ENCODE results near the gene UGT3A1.
"Not testable (repeated sequence)": the region's sequence is repeated elsewhere in the genome, so short reads cannot be mapped to it uniquely, and the experiment has no call there.

UGT3A1 gene

DNA sequence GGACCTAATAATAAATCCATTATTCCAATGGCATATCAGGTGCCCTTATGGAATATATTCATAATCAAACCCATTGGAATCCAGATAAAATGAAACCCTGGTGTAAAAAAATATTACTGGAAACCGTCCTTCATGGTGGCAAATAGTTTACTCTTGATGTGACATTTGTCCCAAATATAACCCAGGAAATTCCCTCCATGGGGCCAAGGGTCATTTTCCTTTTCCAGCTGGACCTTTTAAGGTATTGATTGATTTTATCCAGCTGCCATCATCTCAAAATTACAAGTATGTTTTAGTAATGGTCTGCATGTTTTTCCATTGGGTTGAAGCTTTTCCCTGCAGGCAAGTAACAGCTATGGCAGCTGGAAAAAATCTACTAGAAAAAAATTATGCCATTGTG is 8.4 kb upstream of the UGT3A1 start:
- Histone ChIP-seq H3K4me1 (ENCODE audit: control insufficient read depth, insufficient read depth, low read length, poor library complexity, severe bottlenecking) (no peaks in the 10 kb centered on the region), H3K4me3 (ENCODE audit: insufficient read depth, low read depth, low read length, poor library complexity, severe bottlenecking) (no peak overlapping the region), H3K27ac (ENCODE audit: insufficient read depth, low read length, poor library complexity, severe bottlenecking) (no peak overlapping the region), H3K27me3 (replicated peaks; ENCODE audit: control insufficient read depth, insufficient read depth, low read length, poor library complexity, severe bottlenecking) (no peaks in the 10 kb centered on the region), H3K36me3 (ENCODE audit: control insufficient read depth, insufficient read depth, low read length) (no peaks in the 10 kb centered on the region), H3K9me3 (ENCODE audit: control insufficient read depth, low read length) (no peaks in the 10 kb centered on the region)
- no peak for DNase-seq

DNA sequence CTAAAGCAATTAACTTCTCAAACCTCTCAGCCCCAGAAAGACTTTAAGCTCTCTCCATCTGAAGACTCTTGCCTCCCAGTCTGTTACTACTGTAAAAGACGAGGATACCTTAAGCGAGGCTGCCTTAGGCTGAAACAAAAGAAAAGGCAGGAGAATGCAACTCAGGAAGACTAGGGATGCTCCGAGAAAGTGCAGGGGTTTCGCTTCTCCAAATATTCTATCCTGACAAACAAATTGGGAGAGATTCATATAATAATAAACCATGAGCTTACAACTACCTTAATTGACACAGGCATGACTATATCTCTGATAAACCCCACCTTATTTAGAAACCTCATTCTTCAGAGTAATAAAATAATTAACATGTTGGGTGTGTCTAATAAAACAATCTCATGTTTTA is 4.9 kb upstream of the UGT3A1 start:
- no peaks in the 10 kb centered on the region for H3K4me1 ChIP-seq (ENCODE audit: control insufficient read depth, insufficient read depth, low read length, poor library complexity, severe bottlenecking)
- no peaks in the 10 kb centered on the region for H3K36me3 ChIP-seq (ENCODE audit: control insufficient read depth, insufficient read depth, low read length)
- no peaks in the 10 kb centered on the region for H3K27me3 ChIP-seq (replicated peaks; ENCODE audit: control insufficient read depth, insufficient read depth, low read length, poor library complexity, severe bottlenecking)
- H3K4me3 ChIP-seq (ENCODE audit: insufficient read depth, low read depth, low read length, poor library complexity, severe bottlenecking) = no peak overlapping the region
- no peaks in the 10 kb centered on the region for H3K9me3 ChIP-seq (ENCODE audit: control insufficient read depth, low read length)
- DNase-seq = no peak
- no peak overlapping the region for H3K27ac ChIP-seq (ENCODE audit: insufficient read depth, low read length, poor library complexity, severe bottlenecking)

DNA sequence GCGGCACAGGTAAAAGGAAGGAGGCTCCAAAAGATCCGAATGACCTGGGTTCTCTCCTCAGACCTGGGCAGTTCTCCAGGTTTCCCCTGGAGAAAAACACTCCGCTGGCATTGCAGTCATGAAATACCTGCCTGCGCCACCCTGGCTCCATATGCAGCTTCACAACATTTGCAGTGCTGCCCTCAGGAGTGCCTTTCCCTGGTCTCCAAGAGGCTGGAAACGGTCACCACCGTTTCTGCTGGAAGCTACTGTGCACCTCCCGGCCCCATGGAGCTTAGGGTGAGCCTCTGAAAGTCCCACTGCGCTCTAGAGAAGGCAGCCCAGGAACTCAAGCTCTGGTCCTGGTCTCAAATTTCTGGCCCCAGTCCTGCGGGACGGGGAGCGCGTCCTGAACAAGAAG is 670 bp downstream of the UGT3A1 start:
- Histone ChIP-seq H3K4me1 (ENCODE audit: control insufficient read depth, insufficient read depth, low read length, poor library complexity, severe bottlenecking) (no peaks in the 10 kb centered on the region), H3K36me3 (ENCODE audit: control insufficient read depth, insufficient read depth, low read length) (no peaks in the 10 kb centered on the region), H3K27ac (ENCODE audit: insufficient read depth, low read length, poor library complexity, severe bottlenecking) (no peak overlapping the region), H3K4me3 (ENCODE audit: insufficient read depth, low read depth, low read length, poor library complexity, severe bottlenecking) (no peak overlapping the region), H3K9me3 (ENCODE audit: control insufficient read depth, low read length) (no peaks in the 10 kb centered on the region), H3K27me3 (replicated peaks; ENCODE audit: control insufficient read depth, insufficient read depth, low read length, poor library complexity, severe bottlenecking) (no peaks in the 10 kb centered on the region)
- no peak for DNase-seq

DNA sequence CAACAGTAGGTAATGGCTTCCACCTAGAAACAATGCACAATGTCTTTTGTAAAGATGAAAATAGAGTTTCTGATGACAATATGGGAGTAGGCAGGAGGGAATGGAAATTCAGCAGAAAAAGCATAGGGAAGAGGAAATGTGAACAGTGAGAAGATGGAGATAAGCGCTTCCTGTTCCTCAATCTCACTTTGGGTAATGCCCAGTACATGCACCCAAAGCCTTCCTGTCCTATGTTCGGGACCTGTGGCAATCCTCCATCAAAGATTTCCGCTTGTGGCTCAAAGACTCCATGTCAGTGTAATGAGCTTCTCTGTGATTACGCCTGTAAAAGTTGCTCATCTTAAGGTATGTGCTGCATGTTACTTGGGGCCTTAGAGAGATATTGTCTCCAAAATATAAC is 2.7 kb downstream of the UGT3A1 start:
- Histone ChIP-seq H3K36me3 (ENCODE audit: control insufficient read depth, insufficient read depth, low read length) (no peaks in the 10 kb centered on the region), H3K4me3 (ENCODE audit: insufficient read depth, low read depth, low read length, poor library complexity, severe bottlenecking) (no peak overlapping the region), H3K9me3 (ENCODE audit: control insufficient read depth, low read length) (no peaks in the 10 kb centered on the region), H3K4me1 (ENCODE audit: control insufficient read depth, insufficient read depth, low read length, poor library complexity, severe bottlenecking) (no peaks in the 10 kb centered on the region), H3K27me3 (replicated peaks; ENCODE audit: control insufficient read depth, insufficient read depth, low read length, poor library complexity, severe bottlenecking) (no peaks in the 10 kb centered on the region), H3K27ac (ENCODE audit: insufficient read depth, low read length, poor library complexity, severe bottlenecking) (no peak overlapping the region)
- no peak for DNase-seq

DNA sequence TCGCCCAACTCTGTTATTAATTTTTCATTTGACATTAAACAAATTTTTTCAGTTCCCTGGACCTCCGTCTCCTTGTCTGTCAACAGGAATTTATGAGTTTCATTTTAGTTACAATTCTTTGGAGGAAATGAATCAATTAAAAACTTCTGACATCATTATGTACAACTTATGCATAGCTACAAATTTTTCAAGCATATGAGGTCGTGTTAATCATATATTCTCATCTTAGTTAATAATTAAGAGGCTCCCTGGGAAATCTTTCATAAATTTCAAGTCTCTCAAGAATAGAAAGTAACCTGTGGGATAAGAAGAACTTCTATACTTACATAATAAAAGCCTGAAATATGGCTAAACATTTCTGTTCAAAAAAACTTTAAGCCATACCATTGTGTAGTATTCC is 3.4 kb downstream of the UGT3A1 start:
- Histone ChIP-seq H3K4me1 (ENCODE audit: control insufficient read depth, insufficient read depth, low read length, poor library complexity, severe bottlenecking) (no peaks in the 10 kb centered on the region), H3K9me3 (ENCODE audit: control insufficient read depth, low read length) (no peaks in the 10 kb centered on the region), H3K4me3 (ENCODE audit: insufficient read depth, low read depth, low read length, poor library complexity, severe bottlenecking) (no peak overlapping the region), H3K27me3 (replicated peaks; ENCODE audit: control insufficient read depth, insufficient read depth, low read length, poor library complexity, severe bottlenecking) (no peaks in the 10 kb centered on the region), H3K27ac (ENCODE audit: insufficient read depth, low read length, poor library complexity, severe bottlenecking) (no peak overlapping the region), H3K36me3 (ENCODE audit: control insufficient read depth, insufficient read depth, low read length) (no peaks in the 10 kb centered on the region)
- no peak for DNase-seq

DNA sequence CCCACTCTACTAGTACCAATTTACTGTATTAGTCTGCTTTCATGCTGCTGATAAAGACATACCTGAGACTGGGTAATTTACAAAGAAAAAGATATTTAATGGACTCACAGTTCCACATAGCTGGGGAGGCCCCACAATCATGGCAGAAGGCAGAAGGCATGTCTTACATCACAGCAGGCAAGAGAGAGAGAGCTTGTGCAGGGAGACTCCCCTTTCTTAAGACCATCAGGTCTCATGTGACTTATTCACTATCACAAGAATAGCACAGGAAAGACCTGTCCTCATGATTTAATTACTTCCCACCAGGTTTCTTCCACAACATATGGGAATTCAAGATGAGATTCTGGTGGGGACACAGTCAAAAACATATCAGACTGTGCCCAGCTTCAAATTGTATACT is 11.5 kb downstream of the UGT3A1 start:
- H3K36me3 ChIP-seq (ENCODE audit: control insufficient read depth, insufficient read depth, low read length) = no peaks in the 10 kb centered on the region
- H3K27me3 ChIP-seq (replicated peaks; ENCODE audit: control insufficient read depth, insufficient read depth, low read length, poor library complexity, severe bottlenecking) = no peaks in the 10 kb centered on the region

DNA sequence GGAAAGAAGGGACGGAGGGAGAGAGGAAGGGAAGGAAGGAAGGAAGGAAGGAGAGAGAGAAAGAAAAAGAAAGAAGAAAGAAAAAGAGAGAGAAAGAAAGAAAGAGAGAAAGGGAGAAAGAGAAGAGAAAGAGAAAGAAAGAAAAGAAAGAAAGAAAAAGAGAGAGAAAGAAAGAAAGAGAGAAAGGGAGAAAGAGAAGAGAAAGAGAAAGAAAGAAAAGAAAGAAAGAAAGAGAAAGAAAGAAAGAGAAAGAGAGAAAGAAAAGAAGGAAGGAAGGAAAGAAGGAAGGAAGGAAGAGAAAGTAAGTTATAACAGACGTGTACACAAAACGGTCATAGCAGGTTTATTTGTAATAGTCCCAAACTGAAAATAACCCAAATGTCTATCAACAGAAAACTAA is 14.3 kb downstream of the UGT3A1 start:
- not testable (repeated sequence) for DNase-seq; H3K27me3 ChIP-seq (replicated peaks; ENCODE audit: control insufficient read depth, insufficient read depth, low read length, poor library complexity, severe bottlenecking); H3K27ac ChIP-seq (ENCODE audit: insufficient read depth, low read length, poor library complexity, severe bottlenecking); H3K4me3 ChIP-seq (ENCODE audit: insufficient read depth, low read depth, low read length, poor library complexity, severe bottlenecking); H3K4me1 ChIP-seq (ENCODE audit: control insufficient read depth, insufficient read depth, low read length, poor library complexity, severe bottlenecking); H3K36me3 ChIP-seq (ENCODE audit: control insufficient read depth, insufficient read depth, low read length); H3K9me3 ChIP-seq (ENCODE audit: control insufficient read depth, low read length)

More for the DNA sequence above, 11.5 kb downstream of the UGT3A1 start:
- Histone ChIP-seq H3K9me3 (ENCODE audit: control insufficient read depth, low read length) (no peaks in the 10 kb centered on the region), H3K4me3 (ENCODE audit: insufficient read depth, low read depth, low read length, poor library complexity, severe bottlenecking) (no peak overlapping the region), H3K27ac (ENCODE audit: insufficient read depth, low read length, poor library complexity, severe bottlenecking) (no peak overlapping the region), H3K4me1 (ENCODE audit: control insufficient read depth, insufficient read depth, low read length, poor library complexity, severe bottlenecking) (no peaks in the 10 kb centered on the region)
- DNase-seq = no peak

DNA sequence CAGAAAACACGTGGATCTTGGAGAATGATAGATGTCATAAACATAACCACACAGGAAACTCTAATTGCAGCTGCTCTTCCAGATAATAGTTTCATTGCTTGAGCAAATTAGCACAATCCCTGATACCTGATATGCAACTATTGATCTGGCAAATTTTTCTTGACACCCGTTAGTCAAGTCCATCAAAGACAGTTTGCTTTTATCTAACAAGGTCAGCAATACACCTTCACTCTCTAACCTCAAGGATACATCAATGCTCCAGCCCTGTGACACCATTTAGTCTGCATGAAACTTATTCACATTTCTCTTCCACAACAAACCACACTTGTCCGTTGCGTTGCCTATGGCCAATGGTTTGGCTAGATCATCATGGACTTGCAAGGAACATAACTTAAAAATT is 16.6 kb downstream of the UGT3A1 start:
- no peaks in the 10 kb centered on the region for H3K36me3 ChIP-seq (ENCODE audit: control insufficient read depth, insufficient read depth, low read length)
- H3K27me3 ChIP-seq (replicated peaks; ENCODE audit: control insufficient read depth, insufficient read depth, low read length, poor library complexity, severe bottlenecking) = no peaks in the 10 kb centered on the region
- DNase-seq = no peak
- no peaks in the 10 kb centered on the region for H3K9me3 ChIP-seq (ENCODE audit: control insufficient read depth, low read length)
- no peaks in the 10 kb centered on the region for H3K4me1 ChIP-seq (ENCODE audit: control insufficient read depth, insufficient read depth, low read length, poor library complexity, severe bottlenecking)
- no peak overlapping the region for H3K4me3 ChIP-seq (ENCODE audit: insufficient read depth, low read depth, low read length, poor library complexity, severe bottlenecking)
- H3K27ac ChIP-seq (ENCODE audit: insufficient read depth, low read length, poor library complexity, severe bottlenecking) = no peak overlapping the region

DNA sequence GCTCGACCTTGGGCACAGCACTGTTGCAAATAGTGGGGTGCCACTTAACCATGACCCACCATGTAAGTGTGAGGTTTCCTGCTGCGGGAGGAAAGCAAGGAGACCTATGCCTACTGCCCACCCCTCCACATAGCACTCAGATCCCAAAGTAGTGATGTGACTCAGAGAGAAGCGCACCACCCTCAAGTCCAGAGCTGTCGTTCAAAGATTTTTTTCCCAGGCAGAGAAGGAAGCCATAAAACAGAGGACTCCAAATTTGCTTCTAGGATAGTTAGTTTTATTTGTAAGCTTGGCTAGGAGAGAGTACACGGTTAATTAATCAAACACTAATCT is 19.3 kb downstream of the UGT3A1 start:
- H3K36me3 ChIP-seq (ENCODE audit: control insufficient read depth, insufficient read depth, low read length) = no peaks in the 10 kb centered on the region
- no peak for DNase-seq
- H3K27ac ChIP-seq (ENCODE audit: insufficient read depth, low read length, poor library complexity, severe bottlenecking) = no peak overlapping the region

DNA sequence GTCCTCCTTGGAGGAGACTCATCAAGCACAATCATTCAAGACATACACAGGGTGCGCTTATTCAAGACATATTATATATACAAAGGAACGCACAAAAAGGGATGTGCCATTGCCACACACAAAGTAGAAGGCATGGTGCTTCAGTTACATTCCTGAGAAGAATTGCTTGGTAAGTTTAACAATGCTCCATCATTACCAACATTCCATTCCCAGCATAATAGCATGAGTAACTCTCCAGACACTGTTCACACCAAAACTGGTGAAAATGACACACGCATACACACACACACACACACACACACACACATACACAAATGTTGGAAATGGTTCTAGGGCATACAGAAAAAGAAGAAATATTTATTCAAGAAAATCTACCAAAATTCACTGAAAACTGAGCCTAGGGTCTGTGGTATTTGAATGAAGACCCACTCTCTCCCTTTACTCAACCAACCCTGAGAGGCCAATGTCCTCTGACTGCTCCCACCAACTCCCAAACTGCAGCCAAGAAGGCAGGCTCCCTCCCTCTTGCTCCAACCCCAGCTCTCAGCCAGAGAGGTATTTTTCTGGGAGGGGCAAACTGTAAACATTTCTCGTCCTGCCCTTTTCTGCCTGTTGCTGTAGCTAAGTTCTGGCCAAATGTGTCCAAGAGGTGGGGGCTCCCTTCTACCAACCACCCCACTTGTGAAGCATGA is 19.9 kb downstream of the UGT3A1 start:
- no peak overlapping the region for H3K4me3 ChIP-seq (ENCODE audit: insufficient read depth, low read depth, low read length, poor library complexity, severe bottlenecking)
- no peak for DNase-seq
- no peaks in the 10 kb centered on the region for H3K27me3 ChIP-seq (replicated peaks; ENCODE audit: control insufficient read depth, insufficient read depth, low read length, poor library complexity, severe bottlenecking)
- H3K9me3 ChIP-seq (ENCODE audit: control insufficient read depth, low read length) = no peaks in the 10 kb centered on the region
- H3K27ac ChIP-seq (ENCODE audit: insufficient read depth, low read length, poor library complexity, severe bottlenecking) = no peak overlapping the region
- no peaks in the 10 kb centered on the region for H3K36me3 ChIP-seq (ENCODE audit: control insufficient read depth, insufficient read depth, low read length)
- H3K4me1 ChIP-seq (ENCODE audit: control insufficient read depth, insufficient read depth, low read length, poor library complexity, severe bottlenecking) = no peaks in the 10 kb centered on the region

More for the DNA sequence above, 19.3 kb downstream of the UGT3A1 start:
- no peak overlapping the region for H3K4me3 ChIP-seq (ENCODE audit: insufficient read depth, low read depth, low read length, poor library complexity, severe bottlenecking)
- no peaks in the 10 kb centered on the region for H3K4me1 ChIP-seq (ENCODE audit: control insufficient read depth, insufficient read depth, low read length, poor library complexity, severe bottlenecking)
- H3K27me3 ChIP-seq (replicated peaks; ENCODE audit: control insufficient read depth, insufficient read depth, low read length, poor library complexity, severe bottlenecking) = no peaks in the 10 kb centered on the region
- H3K9me3 ChIP-seq (ENCODE audit: control insufficient read depth, low read length) = no peaks in the 10 kb centered on the region
